CD4-positive, alpha-beta T cell (primary cell): ENCODE data around the gene ZNF493. TPM values are rescaled to one million over a fixed set of nuclear protein-coding genes. Genes with fewer than 3 reads are reported as not detected.

Experiments
- ATAC-seq: fragments of 200-7000 bp; cut with Tn5 transposase; one replicate; pipeline ENCODE4 v1.10.0; 2022; ENCODE audit warnings: mild to moderate bottlenecking; ENCODE audit not compliant: poor library complexity
- CTCF ChIA-PET: fragments of 350-600 bp; sonication (Branson Sonifier 250); formaldehyde crosslinking; loops from one replicate; lab custom pipeline; 2021; ENCODE audit warnings: antibody characterized with exemption, inconsistent platforms; lab: Charles Lee
- POLR2A ChIA-PET: fragments of 350-600 bp; sonication (Branson Sonifier 250); formaldehyde crosslinking; loops from one replicate; lab custom pipeline; 2021; ENCODE audit warnings: antibody characterized with exemption, inconsistent platforms; lab: Charles Lee
- DNase-seq, 14 experiments: peaks; one replicate each; pipeline ENCODE4 v3.0.0-alpha.2; 2013 to 2020; ENCODE audit warnings: mixed read lengths in 2 of 14
- H3K27ac ChIP-seq, 2 donors: one replicate each; pipeline versions ENCODE4 v1.5.1 to v1.7.0; 2013; ENCODE audit warnings: low read length in 2 of 2, low read depth in 1 of 2, mild to moderate bottlenecking in 1 of 2
- H3K27me3 ChIP-seq, 2 experiments: 1 replicate in 1 of 2; 2 replicates in 1 of 2; pipeline versions ENCODE4 v1.6.1 to v1.7.0; 2013; ENCODE audit warnings: low read length in 2 of 2, control low read depth in 1 of 2, mild to moderate bottlenecking in 1 of 2, moderate library complexity in 1 of 2; ENCODE audit not compliant: insufficient read depth in 2 of 2, control insufficient read depth in 1 of 2
- H3K36me3 ChIP-seq: one replicate; pipeline ENCODE4 v1.6.1; 2013; ENCODE audit warnings: low read length, control low read depth; ENCODE audit not compliant: insufficient read depth
- H3K4me1 ChIP-seq: one replicate; pipeline ENCODE4 v1.6.1; 2013; ENCODE audit warnings: low read length, control low read depth; ENCODE audit not compliant: insufficient read depth
- H3K4me3 ChIP-seq: one replicate; pipeline ENCODE4 v1.5.1; 2013; ENCODE audit warnings: mild to moderate bottlenecking, low read length, moderate library complexity
- H3K9me3 ChIP-seq, 2 experiments: 1 replicate in 1 of 2; 2 replicates in 1 of 2; pipeline versions ENCODE4 v1.6.1 to v1.7.0; 2013; ENCODE audit warnings: low read length in 2 of 2, mild to moderate bottlenecking in 2 of 2, control low read depth in 1 of 2, moderate library complexity in 1 of 2; ENCODE audit not compliant: control insufficient read depth in 1 of 2, insufficient read depth in 1 of 2
- H3K27ac Mint-ChIP-seq: one replicate; pipeline ENCODE4 v1.8.0; 2020; ENCODE audit warnings: mixed read lengths
- H3K27me3 Mint-ChIP-seq: one replicate; pipeline ENCODE4 v1.8.0; 2021; ENCODE audit warnings: mixed read lengths
- H3K36me3 Mint-ChIP-seq: one replicate; pipeline ENCODE4 v1.8.0; 2021; ENCODE audit warnings: low read depth, mixed read lengths
- H3K4me1 Mint-ChIP-seq: one replicate; pipeline ENCODE4 v1.8.0; 2021; ENCODE audit warnings: low read depth, mixed read lengths
- H3K4me3 Mint-ChIP-seq: one replicate; pipeline ENCODE4 v1.8.0; 2020; ENCODE audit warnings: mild to moderate bottlenecking, mixed read lengths
- H3K9me3 Mint-ChIP-seq: one replicate; pipeline ENCODE4 v1.8.0; 2020; ENCODE audit warnings: mixed read lengths
- CTCF ChIP-seq: fragments of 200-600 bp; IDR thresholded peaks from one replicate; pipeline ENCODE4 v1.8.0; 2022; ENCODE audit warnings: antibody characterized with exemption, mild to moderate bottlenecking
- intact Hi-C, 2 experiments: fragments of 100-400 bp; cut with DNase I in 1 of 2; cut with micrococcal nuclease in 1 of 2; formaldehyde crosslinking; loops; one replicate each; pipeline versions ENCODE4 v1.15.1 to v1.9.0; 2023 to 2025; cut with DNase I, micrococcal nuclease
- total RNA-seq, 174 experiments: library from RNA in 2 of 174; stranded (reverse) in 2 of 174; gene quantifications; one replicate each; pipeline ENCODE4 v1.2.3 and lab custom pipeline; 2021 to 2026

ZNF493 gene
- total RNA-seq, 2 experiments from 2014 or later: 39.5 to 41.2 TPM

DNA sequence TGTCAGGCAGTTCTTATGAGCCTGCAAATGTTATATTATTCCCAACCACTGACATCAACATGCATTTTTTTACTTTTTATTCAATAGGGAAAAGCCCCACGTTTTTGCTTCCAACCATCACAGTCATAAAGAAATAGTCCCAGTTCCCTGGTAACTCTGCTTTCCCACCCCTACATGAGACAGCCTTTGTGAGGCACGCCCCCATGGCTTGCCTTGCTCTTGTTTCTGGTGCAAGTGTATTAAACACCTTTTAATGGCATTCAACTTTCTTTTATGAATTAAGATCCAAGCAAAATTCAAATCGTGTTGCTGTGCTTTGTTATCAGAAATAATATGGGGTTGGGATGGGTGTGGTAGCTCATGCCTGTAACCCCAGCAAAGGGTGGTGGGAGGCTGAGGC lies 54.3 kb downstream of the ZNF493 start:
- ChIA-PET POLR2A (no interaction called here), CTCF (no interaction called here)
- ATAC-seq (no peak), DNase-seq (no peak)
- H3K9me3 ChIP-seq: peaks cover 38 to 40% of the 10 kb centered on the region in 2 experiments
- Mint-ChIP-seq H3K9me3 (peaks cover 14% of the 10 kb centered on the region), H3K36me3 (peaks cover 64% of the 10 kb centered on the region), H3K27ac (no peak overlapping the region), H3K27me3 (no peaks in the 10 kb centered on the region), H3K4me1 (no peaks in the 10 kb centered on the region), H3K4me3 (no peak overlapping the region)
- no peak overlapping the region for H3K27ac ChIP-seq
- no peaks in the 10 kb centered on the region for H3K27me3 ChIP-seq
- H3K4me1 ChIP-seq: no peaks in the 10 kb centered on the region
- intact Hi-C loops: no loop called here
- H3K4me3 ChIP-seq: no peak overlapping the region
- no peaks in the 10 kb centered on the region for H3K36me3 ChIP-seq
- no peak for TF ChIP-seq CTCF

DNA sequence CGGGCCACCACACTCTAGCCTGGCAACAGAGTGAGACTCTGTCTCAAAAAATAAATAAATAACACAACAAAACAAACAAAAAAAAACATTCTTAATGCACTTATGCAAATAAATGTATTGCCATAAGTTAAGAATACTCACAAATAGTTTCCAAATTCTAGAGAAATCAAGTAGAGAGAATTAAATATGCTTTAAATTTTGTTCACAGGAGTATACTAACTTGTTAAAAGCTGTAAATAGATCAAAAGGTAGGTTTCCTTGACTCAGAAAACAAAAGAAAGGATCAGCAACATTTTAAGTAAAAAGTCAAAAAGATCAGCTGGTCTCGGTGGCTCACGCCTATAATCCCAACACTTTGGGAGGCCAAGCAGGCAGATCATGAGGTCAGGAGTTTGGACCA lies 58.0 kb downstream of the ZNF493 start:
- H3K9me3 Mint-ChIP-seq: peaks cover 8% of the 10 kb centered on the region
- intact Hi-C loops: no loop called here
- no peak for TF ChIP-seq CTCF

DNA sequence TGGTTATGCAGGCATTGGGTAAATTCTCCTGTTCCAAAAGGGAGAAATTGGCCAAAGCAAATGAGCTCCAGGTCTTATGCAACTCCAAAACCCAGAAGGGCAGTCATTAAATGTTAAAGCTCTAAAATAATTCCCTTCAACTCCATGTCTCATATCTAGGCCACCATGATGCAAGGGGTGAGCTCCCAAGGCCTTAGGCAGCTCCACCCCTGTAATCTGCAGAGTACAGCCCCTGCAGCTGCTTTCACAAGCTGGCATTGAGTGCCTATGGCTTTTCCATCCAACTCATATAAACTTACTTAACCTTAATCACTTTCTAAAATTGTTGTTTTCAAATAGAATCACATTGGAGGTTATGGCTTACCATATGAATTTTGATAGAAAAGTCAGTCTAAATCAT lies 63.8 kb downstream of the ZNF493 start:
- Mint-ChIP-seq H3K27ac (no peak overlapping the region), H3K4me3 (no peak overlapping the region), H3K36me3 (peaks cover 42% of the 10 kb centered on the region), H3K27me3 (peaks cover 5% of the 10 kb centered on the region), H3K9me3 (peaks cover 3% of the 10 kb centered on the region), H3K4me1 (no peaks in the 10 kb centered on the region)
- intact Hi-C loops: no loop called here
- TF ChIP-seq CTCF: no peak
- no peaks in the 10 kb centered on the region for H3K36me3 ChIP-seq
- ATAC-seq (no peak), DNase-seq (no peak)
- POLR2A ChIA-PET: no interaction called here
- H3K27ac ChIP-seq: no peak overlapping the region
- no peaks in the 10 kb centered on the region for H3K4me1 ChIP-seq
- peaks cover 0 to 5% of the 10 kb centered on the region in 2 experiments for H3K27me3 ChIP-seq
- CTCF ChIA-PET: no interaction called here
- no peak overlapping the region for H3K4me3 ChIP-seq
- H3K9me3 ChIP-seq: peaks cover 19 to 72% of the 10 kb centered on the region in 2 experiments

More for the DNA sequence above, 58.0 kb downstream of the ZNF493 start:
- H3K4me3 Mint-ChIP-seq: no peak overlapping the region
- Histone ChIP-seq H3K27ac (no peak overlapping the region), H3K27me3 (no peaks in the 10 kb centered on the region), H3K9me3 (peaks cover 39 to 54% of the 10 kb centered on the region in 2 experiments), H3K4me3 (no peak overlapping the region), H3K36me3 (no peaks in the 10 kb centered on the region), H3K4me1 (no peaks in the 10 kb centered on the region)
- H3K27me3 Mint-ChIP-seq: no peaks in the 10 kb centered on the region
- no peak overlapping the region for H3K27ac Mint-ChIP-seq
- POLR2A ChIA-PET: no interaction called here
- ATAC-seq: no peak
- peaks cover 48% of the 10 kb centered on the region for H3K36me3 Mint-ChIP-seq
- no peaks in the 10 kb centered on the region for H3K4me1 Mint-ChIP-seq
- no peak for DNase-seq
- CTCF ChIA-PET: no interaction called here
